T-helper 2 cell (primary cell): ENCODE results near the gene LMX1A.

Source experiments
- DNase-seq, 5 experiments: peaks; one replicate each; pipeline versions ENCODE4 v3.0.0 to v3.0.0-alpha.2; 2012 to 2022
- total RNA-seq, 2 donors: gene quantifications; one replicate each; lab custom pipeline; 2026; lab: John Stamatoyannopoulos, UW

LMX1A gene
- total RNA-seq = 0 reads per million in 2 donors

DNA sequence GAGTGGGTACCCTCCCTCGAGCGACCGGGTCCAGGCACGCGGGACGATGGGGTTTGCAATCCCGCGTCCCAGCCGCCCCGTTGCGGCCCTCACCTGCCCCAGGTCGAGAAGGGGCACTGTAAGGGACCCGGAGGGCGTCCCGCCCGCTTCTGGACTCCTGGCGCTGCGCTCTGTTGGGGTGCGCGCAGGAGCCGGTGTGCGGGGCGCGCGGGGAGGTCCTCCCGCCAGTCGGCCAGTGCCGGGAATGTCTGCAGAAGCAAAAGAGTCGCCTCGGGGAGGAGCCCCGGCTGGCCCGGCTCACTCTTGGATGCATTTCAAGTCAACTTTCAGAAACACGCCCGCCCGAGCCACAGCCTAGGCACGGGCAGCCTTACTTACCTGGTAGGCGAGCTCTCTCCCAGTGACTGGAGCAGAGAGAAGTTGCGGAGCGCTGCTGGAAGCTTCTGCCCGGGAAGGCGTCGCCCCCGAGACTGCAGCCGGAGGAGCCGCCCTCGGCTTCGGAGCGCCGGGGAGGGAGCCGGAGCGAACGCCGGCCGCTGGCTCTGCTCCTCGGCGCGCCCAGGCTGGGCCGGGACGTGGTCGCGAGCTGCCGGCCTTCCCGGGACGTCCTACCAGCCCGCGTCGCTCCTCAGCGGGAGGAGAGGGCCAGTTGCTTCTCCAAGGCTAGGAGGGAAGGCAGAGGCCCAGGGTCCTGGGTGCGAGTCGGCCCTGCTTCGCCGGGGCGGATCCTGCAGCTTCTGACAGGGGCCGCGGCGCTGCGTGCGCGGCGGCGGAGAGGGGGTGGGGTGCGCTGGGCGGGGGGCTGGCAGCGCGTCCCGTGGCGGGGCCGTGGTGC lies at the start of gene LMX1A:
Gene LMX1A, minus strand, starts transcription at position 739 of the 835 bp plus-strand sequence. CDS start 1,156 bp downstream, outside the sequence.
- DNase-seq = peak in 1 of 5 experiments; percentile 5

DNA sequence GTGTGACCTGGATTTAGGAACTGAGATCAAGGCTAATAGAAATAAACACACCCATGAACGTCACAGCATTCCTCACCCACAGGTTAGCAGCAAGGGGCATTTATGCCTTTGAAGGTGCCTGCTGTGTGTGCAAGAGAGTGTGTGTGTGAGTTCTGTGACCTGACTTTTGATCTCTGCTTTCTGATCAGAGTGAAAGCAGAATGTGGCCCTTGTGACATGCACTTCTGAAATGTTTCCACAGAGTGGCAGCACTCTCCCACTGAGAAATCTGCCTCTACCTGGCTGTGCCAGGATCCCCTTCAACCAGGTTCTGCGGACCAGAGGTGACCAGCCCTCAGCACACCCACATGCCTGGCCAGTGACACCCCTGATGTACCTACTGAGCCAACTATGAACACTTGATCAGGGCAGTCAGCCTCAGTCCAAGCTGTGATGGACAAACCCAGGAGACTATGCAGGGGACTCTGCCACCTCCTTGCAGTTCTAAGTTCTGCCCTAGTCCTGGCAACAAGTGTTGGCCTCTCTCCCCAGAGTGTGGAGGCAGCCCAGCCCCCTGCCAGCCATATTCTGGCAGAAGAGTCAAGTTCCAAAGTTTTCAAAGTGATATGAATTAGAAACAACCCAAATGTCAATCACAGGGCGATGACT lies 47.4 kb upstream of the LMX1A start:
- DNase-seq = peak in 1 of 5 experiments; percentile 41

DNA sequence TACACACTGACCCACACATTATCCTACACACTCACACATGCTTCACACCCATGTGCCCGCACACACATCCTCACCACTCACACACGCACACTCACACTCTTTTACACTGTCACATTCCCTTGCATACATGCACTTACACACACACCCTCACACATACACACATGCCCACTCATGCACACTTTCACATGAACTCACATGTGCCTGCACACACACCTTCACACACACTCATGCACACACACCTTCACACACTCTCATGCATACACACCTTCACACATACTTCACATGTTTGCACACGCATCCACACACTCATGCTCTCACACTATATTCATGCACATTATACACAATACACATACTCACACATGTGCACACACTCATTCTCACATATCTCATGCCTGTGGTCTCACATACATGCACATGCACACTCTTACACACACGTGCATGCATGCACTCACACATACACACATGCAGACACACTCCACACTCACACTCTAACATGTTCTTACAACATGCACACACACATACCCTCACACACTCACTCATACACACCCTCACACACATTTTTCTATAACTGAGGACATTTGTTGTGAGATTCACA lies 46.1 kb upstream of the LMX1A start:
- no peak for DNase-seq

DNA sequence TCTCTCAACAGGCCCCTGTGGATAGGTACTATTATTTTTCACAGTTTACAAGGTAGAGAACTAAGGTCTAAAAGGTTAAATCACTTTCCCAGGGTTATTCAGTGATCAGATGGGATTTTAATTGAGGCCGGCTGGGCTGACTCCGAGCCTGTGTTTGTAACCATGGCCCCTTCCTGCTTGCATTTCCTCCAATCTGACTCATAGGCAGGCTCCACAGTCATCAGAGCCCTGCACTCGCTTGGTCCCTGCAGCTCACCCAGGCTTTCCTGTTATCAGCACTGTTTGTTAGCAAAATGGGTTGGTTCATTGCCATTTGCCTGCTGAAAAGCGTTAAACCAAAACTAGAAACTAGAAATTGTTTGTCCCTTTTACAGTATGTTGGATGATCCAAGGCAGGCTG lies 41.4 kb upstream of the LMX1A start:
- DNase-seq = peak in 1 of 5 experiments; percentile 39

DNA sequence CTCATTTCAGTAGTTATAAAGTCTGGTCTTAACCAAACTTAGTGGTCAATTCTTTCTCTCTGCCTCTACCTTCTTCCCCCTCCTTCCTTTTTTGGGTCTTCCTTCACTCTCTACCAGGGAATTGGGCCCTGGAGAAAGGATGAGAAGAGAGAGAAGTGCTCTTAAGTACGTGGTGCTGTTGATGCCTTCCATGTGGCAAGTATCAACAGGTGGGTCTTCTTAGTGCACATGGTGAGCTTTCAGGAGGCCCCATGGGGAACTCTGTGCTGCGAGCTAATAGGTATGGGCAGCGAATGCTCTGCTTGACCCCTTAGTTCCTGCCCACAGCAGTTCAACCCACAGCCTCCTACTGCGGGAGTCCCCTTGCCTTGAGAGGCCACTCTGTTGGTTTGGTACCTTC lies 39.4 kb upstream of the LMX1A start:
- DNase-seq = no peak

DNA sequence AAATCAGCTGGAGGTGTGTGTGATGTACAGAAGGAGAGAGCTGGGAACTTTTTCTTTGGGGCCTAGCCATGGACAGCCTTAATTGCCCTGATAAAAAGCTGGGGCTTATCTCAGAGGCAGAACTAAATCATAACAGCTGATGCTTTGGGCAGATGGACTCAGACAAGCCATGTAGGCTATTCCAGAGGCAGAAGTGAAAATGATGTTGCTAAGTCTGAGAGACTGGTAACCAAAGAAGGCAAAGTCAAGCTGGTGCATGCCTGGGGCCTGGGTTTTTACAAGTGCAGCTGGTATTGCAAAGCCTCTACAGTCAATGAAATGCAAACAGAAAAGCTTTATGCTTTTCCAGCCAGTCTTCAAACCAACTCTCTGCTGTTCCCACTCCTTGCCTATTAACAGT lies 39.0 kb upstream of the LMX1A start:
- no peak for DNase-seq

DNA sequence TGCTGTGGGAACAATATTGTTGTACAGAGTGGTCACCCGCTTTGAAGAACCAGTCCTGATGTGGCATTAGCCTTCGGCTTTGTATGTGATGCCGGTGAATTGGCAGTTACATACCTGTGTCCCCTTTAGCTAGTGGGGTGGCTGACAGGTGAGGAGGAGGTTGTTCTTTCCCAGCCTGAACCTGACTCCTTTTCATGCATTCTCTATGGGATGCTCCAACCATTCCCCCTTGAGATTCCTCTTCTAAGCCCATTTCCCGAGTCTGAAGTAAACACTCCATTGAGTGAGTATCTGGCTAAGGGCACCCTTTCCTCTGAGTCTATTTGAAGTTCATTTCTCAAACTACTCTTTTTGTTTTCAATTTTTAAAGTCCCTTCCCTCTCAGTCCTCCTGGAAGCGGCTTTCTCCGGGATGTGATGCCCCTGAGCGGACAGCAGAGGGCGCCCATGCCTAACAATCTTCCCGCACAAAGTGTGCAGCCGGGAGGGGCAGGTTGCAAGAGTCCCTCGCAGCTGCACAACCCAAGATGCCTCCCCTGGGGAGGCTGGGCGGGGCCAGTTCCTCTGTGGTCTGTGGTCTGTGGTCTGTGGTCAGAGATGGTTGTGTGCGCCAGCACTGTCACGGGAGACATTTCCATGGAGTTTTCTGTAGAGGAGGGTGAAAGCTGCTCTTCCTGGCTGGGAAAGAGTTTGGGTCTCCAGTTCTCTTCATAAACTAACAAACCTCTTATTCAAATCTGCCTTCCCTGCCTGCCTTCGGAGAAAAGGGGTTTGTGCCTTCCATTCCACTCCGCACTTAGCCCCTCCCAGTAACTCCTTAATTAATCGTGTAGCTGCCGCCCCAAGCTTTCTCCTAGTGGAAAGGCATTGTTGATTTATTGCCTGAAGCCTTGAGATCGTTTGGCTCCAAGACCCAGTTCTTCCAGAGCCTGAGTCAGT lies 36.4 kb upstream of the LMX1A start:
- peak; percentile 75 to 95 (median 86) for DNase-seq

DNA sequence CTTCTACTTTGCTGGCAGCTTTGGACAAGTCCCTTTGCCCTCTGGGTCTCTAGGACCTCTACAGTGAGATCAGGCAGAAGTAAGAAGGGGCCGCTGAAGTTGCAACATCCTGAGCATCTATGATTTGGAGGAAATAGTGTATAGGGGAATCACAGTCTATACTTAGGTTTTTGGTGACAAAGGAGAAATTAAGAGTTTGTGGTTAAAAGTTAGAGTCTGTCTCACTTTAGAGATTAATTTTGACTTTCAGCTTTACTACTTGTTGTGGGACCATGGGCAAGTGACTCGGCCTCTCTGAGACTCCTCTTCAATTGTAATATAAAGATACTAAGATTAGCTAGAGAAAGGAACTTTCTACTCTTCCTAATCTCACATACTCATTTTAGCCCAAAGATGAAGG lies 33.1 kb upstream of the LMX1A start:
- no peak for DNase-seq

DNA sequence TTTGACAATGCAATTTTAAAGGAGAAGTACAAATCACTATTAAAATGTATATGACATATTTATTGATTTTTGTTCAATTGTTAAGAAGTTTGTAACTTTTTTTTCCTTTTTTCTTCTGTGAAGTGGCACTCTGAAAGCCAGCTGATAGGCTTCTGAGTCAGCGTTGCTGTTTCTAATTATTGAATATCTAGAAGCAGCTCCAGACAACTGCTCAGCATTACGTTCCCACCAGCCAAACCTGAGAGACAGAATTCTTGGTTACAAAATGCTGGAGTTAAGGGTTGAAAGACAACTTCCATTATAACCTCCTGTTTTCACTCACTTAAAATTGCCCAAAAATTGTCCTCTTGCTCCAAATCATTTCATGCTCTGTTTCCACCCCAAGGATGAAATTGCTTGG lies 31.4 kb upstream of the LMX1A start:
- DNase-seq = no peak

DNA sequence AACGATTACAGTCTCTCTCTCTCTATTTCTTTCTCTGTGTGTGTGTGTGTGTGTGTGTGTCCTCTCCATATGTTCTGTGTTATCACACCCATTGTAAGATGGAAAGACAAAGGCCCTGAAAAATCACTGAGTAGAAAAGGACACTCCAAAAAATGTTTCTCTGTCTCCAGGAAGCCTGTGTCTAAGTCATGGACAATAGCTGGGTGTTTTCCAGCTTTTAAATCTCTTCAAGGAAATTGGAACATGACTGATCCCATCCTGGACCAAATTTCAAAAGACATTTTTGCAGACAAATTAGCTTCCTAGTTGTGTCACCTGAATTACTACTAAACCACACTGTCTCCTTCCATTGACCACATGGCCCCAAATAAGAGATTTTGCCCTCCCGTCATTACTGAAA lies 31.0 kb upstream of the LMX1A start:
- DNase-seq = no peak

DNA sequence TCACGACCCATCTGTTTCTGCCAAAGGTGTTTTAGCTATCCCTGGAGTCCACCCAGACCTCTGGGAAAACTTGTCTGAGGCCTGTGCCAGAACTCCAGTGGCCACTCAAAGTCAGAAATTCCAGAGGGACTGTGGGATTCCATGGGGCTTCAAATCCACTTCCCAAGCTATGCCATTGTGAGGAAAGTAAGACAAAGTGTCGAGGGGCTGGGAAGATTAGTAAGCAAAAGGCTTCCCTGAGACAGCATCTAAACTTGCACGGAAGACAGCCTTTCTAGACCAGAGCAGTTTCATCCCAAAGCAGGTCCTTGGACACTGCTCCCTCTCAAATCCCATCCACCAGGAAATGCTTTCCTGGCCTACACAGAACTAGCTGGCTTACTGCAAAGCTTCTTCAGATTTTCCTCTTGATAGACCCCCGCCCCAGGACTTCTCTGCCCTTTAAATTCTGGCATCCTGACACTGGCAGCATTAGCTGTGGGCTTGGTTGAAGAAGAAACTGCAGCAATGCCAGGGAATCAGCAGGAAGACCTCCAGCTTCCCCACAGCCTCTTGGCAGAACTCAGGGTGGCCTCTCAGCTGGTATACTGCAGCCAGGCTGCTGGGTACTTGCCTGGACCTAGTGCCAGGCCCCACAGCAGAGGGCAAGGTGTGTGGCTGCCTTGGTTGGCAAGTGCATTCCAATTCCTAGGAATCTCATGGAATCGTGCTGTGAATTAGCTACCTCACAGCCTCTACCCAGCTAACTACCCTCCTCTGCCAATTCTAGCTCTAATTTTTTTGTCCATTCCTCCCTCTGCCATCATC lies 27.3 kb upstream of the LMX1A start:
- DNase-seq = no peak

DNA sequence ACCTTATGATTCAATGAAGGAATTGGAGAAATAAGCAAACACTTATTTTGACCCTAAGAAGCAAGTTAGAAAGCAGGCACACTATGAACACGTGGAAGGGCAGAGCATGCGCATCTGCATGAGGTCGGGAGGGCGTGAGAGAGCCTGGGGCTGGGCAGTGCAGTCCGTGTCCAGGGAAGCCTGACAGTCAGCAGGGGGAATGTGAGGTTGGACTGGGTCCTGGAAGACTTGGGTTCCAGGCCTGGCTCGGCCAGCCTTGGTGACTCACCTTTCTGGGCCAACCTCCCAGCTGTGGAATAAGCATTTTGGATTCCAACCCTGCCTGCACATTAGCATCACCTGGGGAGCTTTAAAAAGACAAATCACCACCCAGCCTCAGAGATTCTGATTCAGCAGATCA lies 26.6 kb upstream of the LMX1A start:
- DNase-seq = no peak

DNA sequence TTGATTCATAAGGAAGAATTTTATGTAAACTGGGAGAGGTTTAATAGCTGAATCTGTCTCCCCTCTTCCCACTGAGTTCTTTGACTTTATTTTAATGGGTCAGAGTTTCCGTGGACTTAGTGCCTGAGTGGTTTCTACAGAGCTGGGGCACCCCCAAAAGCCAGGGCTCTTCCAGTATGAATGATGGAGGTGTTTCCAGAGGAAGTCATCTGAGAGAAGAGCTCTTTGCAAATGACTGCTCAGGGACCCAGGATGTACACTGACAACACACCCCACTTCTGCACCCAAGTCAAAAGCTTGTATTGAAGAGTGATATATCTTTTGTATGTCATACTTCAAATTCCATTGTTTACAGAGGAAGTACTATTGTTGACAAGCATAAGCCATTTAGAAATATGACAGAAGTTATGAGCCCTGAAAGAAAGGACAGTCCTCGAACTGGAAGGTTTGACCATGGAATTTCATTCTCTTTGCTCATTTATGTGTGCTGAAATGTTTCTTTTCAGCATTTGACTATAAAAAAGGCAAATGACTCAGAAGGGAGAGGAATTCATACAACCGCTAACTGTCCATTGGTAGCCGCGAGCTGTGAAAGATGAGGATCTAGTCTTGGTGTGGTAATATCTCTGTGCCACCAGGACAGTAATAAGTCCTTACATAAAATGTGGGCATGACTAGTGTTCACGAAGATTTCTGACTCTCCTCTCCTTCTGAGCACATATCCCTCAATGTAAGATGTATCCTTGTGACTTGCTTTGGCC lies 25.4 kb upstream of the LMX1A start:
- DNase-seq = no peak

DNA sequence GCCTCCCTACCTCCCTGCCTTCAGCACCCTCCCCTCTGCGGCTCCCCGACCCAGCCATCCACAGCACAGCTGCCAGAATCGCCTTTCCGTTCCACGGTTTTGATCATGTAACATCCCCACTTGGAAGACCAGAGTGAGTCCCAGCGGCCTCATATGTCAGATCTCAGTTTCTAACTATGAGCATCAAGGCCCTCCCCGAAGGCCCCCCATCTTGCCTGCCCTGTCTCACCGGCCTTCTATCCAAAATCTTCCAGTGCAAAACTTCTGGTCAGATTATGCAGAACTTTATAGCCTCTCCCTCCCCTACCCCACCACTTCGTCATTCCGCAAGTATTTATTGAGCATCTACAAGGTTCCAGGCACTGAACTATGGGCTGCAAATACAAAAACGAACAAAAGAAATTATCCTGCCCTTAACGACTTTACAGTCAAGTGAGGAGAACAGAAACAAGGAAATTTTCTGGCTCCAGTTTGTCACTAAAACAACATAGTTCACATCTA lies 20.3 kb upstream of the LMX1A start:
- no peak for DNase-seq

DNA sequence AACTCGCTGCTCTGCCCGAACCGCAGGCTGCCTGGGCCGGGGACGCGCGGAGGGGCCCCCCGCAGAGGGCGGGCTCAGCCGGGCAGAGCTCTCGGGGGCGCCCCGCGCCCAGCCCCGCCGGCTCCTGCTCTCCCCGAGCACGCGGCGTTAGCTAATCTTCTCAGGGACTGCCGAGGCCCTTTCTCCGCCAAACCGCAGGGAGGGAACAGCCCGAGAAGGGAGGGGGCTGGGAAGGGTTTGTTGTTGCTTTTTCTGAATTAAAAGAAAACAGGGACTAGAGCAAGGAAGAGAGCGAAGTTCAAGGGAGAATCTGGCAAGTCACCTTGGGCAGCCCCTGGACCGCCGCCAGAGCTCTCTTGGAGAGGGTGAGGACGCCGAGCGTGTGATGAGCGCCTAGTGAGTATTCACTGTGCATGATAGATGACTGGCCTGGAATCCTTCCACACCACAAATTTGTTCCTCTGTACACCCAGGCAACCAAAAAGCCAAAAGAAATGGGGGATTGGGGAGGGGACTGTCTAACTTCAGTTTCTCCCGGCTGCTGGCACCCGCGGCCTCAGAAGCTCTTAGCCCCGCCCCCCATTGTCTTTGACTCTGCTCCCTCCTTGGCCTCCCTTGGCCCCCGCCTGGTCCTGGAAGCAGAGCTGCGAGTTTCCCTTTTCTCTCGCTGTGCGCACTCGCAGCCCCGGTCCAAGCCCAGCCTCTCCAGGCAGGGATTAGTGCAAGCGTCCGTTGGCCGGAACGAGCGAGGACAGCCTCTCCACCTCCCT lies 19.7 kb upstream of the LMX1A start:
- no peak for DNase-seq

DNA sequence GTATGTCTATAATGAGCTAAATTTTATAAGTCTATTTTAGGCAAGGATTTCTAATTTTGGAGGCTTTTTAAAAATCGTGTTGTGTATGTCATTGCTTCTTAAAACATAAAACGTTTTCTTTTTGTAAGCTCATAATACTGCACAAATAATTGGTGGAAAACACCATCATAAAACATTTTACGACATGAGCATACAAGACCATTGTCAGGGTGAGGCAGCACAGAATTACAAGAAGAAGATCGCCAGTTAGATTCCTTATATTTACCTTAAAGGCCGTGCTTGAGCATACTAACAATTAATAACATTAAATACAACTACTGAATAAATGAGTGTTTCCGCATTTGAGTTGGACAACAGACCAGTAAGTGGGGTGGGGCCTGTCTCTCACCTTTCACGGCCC lies 19.1 kb upstream of the LMX1A start:
- no peak for DNase-seq

DNA sequence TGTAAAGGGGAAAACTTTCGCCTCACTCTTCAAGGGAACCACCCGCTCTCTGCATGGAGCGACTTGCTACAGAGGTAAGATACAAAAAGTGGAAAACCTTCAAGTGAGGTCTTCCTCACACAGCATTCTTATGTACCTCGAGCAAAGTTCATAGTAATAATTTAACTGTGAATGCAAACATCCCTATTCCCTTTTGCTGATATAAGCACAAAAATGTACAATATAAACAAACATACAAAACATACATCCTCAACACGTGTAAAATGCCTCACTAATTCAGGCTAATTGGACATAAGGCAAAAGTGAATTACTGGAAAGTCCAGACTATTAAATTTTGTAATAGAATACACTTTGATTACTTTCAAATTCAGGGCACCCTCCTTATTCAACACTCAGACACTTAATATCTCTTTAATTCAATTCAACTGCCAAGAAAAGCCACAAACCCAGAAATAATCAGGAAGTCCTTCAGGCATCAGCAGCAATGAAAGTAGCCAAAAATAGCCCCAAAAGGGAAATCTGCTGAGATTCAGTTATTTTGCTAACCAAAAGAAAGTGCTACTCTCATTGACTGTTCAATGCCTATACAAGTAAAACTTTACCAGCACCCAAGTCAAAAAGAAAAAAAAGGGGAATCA lies 15.2 kb upstream of the LMX1A start:
- DNase-seq = no peak

DNA sequence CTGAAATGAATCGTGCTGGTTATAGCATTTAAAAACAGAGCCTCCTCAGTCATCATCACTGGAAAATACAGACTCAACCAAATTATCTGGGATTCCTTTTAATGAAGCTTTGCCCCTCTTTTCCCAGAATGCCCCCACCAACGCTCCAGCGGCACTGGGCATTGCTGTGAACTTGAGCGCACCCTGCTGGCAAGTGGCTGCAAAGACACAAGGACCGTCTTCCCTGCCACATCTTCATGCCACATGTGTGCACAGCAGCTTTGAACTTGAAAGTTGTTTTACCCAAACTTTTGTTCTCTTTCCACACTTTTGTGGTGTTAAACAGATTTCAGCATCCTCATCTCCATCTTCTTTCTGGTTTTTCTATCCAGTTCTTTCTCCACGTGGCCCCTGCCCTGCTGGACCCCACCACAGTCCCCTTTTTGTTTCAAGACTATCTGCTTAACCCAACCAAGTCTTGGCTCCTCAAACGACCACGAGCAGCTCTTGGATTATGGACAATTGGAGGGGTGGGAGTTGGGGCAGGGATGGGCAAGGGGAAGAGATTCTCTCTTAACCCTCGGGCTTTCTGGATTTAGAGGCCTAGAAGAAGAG lies 12.8 kb upstream of the LMX1A start:
- DNase-seq = peak in 3 of 5 experiments; percentile 33 to 35 (median 34)
